HG03520 (cell line): Measurements from ENCODE around the gene CELSR3.

Source experiments
- ATAC-seq: cut with Tn5 transposase; IDR thresholded peaks from one replicate; pipeline ENCODE4 v1.9.1; 2021; ENCODE audit warnings: mild to moderate bottlenecking, moderate library complexity; ENCODE audit not compliant: unreplicated experiment

The CELSR3 gene

GRCh38 chr3:48661501-48662144 is 1.1 kb downstream of the CELSR3 start:
- no peak for ATAC-seq

GRCh38 chr3:48660800-48661400 is 1.8 kb downstream of the CELSR3 start:
- ATAC-seq, result no peak

GRCh38 chr3:48656841-48657281 is 5.8 kb downstream of the CELSR3 start:
- ATAC-seq, result no peak

- no peak for ATAC-seq
Observed at GRCh38 chr3:48656061-48656840, 6.4 kb downstream of the CELSR3 start.

- ATAC-seq, result no peak
Observed at GRCh38 chr3:48655606-48656005, 7.1 kb downstream of the CELSR3 start.

GRCh38 chr3:48655063-48655462 is 7.6 kb downstream of the CELSR3 start:
- ATAC-seq, result no peak

- no peak for ATAC-seq
Observed at GRCh38 chr3:48652923-48653715, 9.6 kb downstream of the CELSR3 start.

- no peak for ATAC-seq
Observed at GRCh38 chr3:48651771-48652170, 10.9 kb downstream of the CELSR3 start.

- no peak for ATAC-seq
Observed at GRCh38 chr3:48650723-48651122, 12.0 kb downstream of the CELSR3 start.

- no peak for ATAC-seq
Observed at GRCh38 chr3:48648188-48648850, 14.4 kb downstream of the CELSR3 start.

GRCh38 chr3:48647714-48648113 is 15.0 kb downstream of the CELSR3 start:
- ATAC-seq, result no peak

GRCh38 chr3:48644898-48645760 is 17.6 kb downstream of the CELSR3 start:
- no peak for ATAC-seq

- ATAC-seq, result no peak
Observed at GRCh38 chr3:48642605-48643004, 20.1 kb downstream of the CELSR3 start.

- ATAC-seq, result no peak
Observed at GRCh38 chr3:48641396-48641795, 21.3 kb downstream of the CELSR3 start.

GRCh38 chr3:48639944-48640606 is 22.6 kb downstream of the CELSR3 start:
- ATAC-seq, result no peak

- no peak for ATAC-seq
Observed at GRCh38 chr3:48637305-48637704, 25.4 kb downstream of the CELSR3 start.

- no peak for ATAC-seq
Observed at GRCh38 chr3:48636149-48636655, 26.5 kb downstream of the CELSR3 start.

- ATAC-seq, result peak; percentile 84
Observed at GRCh38 chr3:48635222-48636021, 27.3 kb downstream of the CELSR3 start, which contains the start of gene SLC26A6. TSS of gene SLC26A6 (minus strand) at chr3:48635461. CDS start at chr3:48635393, 68 bp downstream.
